GM13977 (cell line): ENCODE data around the gene PBOV1.

Source experiments
- DNase-seq: peaks from one replicate; pipeline ENCODE4 v3.0.0; 2012; ENCODE audit warnings: low spot score
- CTCF ChIP-seq: IDR thresholded peaks from 2 replicates; pipeline ENCODE4 v1.5.1; 2012; ENCODE audit warnings: mild to moderate bottlenecking, control low read depth; ENCODE audit not compliant: insufficient read depth; ENCODE audit errors: extremely low read depth, missing control alignments
- in situ Hi-C: fragments of 300-500 bp; cut with MboI; formaldehyde crosslinking; loops from one replicate; pipeline ENCODE4 v1.12.0; 2022; ENCODE audit warnings: low sequenced_read_pairs, low pct_unique_long_range_greater_than_20kb, mixed read lengths, inconsistent platforms; ENCODE audit not compliant: unreplicated experiment

PBOV1 gene

GRCh38 chr6:138229072-138229471 lies 10.8 kb upstream of the PBOV1 start:
- DNase-seq, result no peak
- in situ Hi-C loops, result no loop called here
- TF ChIP-seq CTCF, result no peak

GRCh38 chr6:138227316-138227781 lies 9.1 kb upstream of the PBOV1 start:
- TF ChIP-seq CTCF, result no peak
- in situ Hi-C loops, result no loop called here
- DNase-seq, result no peak

GRCh38 chr6:138226700-138227315 lies 8.5 kb upstream of the PBOV1 start:
- TF ChIP-seq CTCF, result no peak
- in situ Hi-C loops, result no loop called here
- DNase-seq, result no peak

GRCh38 chr6:138225953-138226352 lies 7.7 kb upstream of the PBOV1 start:
- DNase-seq, result no peak
- in situ Hi-C loops, result no loop called here
- no peak for TF ChIP-seq CTCF

- DNase-seq, result no peak
- TF ChIP-seq CTCF, result no peak
- in situ Hi-C loops, result no loop called here
These were observed 4.7 kb upstream of the PBOV1 start for GRCh38 chr6:138222901-138223546.

- no peak for DNase-seq
- TF ChIP-seq CTCF, result no peak
- in situ Hi-C loops, result no loop called here
These were observed 1.6 kb upstream of the PBOV1 start for GRCh38 chr6:138219901-138220300.
